Dedifferentiated amniotic fluid mesenchymal stem cell (primary cell): ENCODE results near the gene NLRP14.
A peak's percentile ranks its signal among the peaks of the same experiment; 100 is the strongest.

ENCODE experiments used
- DNase-seq: peaks from one replicate; pipeline ENCODE4 v3.0.0-alpha.2; 2016; ENCODE audit errors: extremely low spot score

NLRP14 gene

DNA sequence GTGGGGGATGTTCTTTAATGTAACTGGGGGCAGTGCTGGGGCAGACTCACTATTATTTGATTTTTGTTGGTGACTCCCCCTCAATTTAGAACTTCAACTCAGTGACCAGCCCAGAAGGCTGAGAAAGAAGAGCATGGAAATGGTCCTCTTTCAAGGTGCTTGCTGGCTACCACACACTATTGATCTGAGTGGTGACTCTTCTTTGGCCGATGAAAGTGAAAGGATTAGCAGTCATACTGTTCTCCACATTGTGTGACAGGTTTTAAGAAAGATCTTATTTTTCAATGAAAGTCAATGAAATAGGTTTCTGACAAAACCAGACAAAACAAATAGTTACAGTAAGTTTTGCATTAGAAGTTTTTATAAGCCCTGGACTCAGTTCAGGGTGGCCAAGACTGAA, 29.9 kb downstream of the NLRP14 start:
- DNase-seq = no peak

DNA sequence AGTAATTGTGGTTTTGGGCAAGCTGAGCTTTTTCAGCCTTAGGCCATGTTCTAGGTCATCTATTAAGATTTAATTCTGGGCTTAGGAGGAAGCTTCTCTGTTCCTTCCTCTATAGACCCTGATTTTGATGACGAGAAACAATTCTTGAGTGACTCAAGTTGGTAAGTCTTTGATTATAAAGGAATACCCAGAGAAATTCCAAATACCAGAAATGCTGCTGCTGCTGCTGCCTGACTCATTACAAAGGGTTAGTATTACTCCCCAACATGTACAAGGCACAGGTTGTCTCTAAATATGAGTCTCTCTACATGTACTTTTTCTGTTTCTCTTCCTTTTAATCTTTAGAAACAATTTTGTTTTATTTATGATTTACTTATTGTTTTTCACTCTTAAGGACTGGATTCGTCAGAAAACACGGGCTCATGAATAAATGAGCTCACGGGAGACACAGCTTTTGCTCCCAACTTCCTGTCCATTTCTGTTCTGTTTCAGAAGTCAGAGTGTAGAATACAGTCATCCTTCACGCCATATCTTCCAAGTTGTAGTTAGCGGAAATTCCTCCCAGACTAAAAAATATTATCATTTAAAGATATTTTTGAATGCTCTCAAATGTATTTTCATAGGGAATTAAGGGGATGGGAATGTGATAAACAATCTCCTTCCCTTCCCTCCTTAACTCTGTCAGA, 36.7 kb downstream of the NLRP14 start:
- DNase-seq = no peak

DNA sequence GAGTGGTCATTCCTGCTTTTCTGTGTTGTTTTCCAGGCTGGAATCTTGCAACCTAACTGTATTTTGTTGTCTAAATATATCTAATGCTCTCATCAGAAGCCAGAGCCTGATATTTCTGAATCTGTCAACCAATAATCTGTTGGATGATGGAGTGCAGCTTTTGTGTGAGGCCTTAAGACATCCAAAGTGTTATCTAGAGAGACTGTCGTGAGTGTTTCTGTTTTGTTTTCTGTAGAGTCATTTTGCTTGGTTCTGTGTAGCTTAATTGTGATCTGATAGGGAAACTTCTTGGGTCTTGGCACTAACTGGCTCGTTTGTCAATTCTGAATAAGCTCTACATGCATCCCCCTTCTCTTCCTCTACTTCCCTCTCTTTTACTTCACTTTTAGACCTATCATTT, 37.4 kb downstream of the NLRP14 start:
- no peak for DNase-seq

DNA sequence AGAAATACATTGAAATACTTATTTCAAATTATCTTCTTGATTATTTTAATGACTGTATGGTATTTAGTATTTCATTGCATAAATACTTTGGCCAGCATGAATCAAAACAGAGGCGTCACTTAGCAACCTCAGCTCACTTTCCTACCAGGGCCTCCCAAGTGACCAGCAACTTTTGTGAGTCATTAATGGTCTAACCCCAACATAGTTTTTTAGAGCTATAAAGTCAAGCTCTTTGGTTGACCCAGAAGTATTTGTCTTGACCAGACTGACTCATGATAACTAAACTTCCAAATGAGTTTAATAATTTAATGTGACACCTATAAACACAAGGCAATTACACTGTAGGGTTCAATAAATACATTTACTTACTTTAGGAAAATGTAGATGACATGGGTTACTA, 40.6 kb downstream of the NLRP14 start:
- no peak for DNase-seq

DNA sequence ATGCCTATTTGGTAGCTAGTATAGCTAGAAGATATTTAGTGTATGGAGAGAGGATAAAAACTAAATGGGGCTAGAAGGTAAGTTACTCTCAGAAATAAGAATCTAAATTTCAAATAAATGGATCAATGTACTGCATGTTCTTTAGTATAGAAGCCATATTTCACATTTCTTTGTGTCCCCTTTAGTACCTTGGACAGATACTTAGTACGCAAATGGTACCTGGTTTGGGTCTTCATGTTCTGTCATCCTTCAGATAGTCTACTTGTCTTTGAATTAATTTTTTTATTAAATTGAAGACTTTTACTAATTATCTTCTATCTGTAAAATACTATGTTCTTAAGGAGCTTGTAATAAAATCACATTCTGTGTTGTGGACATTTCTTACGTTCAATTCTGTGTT, 42.3 kb downstream of the NLRP14 start:
- no peak for DNase-seq

DNA sequence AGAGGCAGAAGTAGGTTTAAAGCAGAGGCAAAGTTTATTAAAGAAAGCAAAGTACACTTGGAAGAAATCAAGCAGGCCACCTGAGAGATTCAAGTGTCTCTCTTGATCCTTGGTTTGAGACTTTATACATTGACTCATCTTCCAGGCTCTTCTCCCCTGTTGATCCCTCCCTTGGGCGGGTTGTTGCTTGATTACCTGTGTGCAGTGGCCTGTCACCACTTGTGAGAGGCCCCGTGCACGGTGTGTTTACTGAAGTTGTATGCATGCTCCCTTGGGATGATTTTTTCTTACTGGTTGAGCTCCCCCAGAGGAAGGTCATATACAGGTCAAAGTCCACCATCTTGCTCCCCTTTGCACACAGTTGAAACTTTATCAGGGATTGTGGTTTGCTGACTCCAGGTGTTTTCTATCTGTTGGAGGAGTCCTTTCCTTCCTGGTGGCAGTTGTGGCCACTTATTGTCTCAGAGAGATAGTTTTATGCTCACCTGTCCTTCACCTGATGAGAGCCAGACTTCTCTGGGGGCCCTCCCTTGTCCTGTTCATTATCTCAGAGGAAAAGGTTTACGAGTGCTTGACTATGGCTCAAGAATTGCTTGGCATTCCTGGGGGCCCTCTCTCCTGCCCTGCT, 52.2 kb downstream of the NLRP14 start:
- DNase-seq = no peak

DNA sequence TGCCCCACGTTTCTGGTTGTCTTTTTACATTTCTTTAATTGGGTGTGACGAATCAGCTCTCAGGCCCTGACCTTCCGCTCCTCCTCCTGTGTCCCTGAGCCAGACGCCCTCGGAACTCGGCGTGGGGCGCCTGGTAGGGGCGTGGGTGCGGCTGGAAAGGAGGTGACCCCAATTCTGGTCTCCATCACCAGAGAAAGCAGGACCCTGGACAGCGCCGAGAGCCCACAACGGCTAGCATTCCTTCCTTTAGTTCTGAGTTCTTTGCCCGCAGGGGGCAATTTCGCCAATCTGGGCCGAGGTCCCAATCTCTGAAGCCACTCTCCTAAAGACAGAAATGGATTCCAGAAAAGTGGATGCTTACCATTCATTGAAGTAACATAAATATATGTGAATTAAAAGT, 56.8 kb downstream of the NLRP14 start:
- DNase-seq = no peak

DNA sequence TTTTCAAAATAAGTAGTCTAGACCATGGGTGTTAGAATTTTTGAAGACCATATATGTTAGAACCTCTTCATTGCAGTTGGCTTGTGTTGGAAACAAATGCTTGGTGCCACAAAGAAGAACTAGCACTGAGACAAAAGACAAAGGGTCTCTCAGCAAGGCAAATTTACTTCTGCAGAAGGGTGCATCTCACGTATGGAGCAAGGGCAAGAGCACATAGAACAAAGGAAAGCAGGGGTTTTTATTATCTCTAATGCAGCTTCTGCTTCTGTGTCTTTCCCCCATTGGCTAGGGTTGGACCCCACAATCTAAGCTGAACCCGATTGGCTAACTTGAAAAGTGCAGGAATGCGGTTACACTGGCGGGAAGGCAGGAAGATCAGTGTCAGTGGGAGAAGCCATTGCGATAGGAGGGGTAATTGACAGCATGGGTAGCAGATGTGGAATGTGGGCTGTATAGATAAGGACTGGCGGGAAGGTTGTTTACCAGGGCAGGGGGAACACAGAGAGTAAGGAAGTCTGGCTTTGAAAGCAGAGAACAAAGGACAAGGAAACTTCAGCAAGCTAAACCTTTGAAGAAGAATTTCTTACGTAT, 59.4 kb downstream of the NLRP14 start:
- no peak for DNase-seq

DNA sequence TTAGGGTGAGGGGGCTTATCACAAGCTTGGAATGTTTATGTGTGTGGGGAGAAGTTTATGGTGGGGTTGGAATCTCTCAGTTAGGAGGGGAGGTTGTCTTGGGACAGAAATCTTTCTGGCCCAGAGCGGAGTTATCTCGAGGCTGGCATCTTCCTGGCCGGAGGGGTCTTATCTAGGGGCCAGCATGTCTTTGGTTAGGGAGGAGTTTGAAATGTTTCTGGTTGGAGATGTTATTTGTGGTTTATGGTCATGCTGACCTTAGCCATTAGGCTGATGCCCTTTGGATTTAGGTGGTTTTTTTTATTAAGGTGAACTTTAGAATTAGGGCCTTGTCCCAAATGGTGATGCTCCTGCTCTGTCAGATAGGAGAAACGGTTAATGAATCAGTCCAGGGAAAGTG, 60.6 kb downstream of the NLRP14 start:
- DNase-seq = no peak

DNA sequence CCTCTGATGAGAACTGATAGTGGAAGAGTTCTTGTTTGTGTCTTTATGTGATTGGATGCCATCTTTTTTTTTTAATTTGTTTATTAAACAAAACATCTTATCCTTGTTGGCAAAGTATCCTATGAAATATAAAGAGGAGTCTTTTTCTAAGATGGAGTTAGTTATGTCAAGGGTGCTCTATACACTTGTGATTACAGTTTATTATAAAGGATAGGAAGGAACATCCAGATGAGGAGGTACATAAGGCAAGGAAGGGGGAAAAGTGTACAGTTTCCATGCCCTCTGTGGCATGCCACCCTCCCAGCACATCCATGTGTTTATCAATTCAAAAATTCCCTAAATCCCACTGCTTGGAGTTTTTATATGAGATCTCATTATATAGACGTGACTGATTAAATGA, 61.2 kb downstream of the NLRP14 start:
- DNase-seq = no peak

DNA sequence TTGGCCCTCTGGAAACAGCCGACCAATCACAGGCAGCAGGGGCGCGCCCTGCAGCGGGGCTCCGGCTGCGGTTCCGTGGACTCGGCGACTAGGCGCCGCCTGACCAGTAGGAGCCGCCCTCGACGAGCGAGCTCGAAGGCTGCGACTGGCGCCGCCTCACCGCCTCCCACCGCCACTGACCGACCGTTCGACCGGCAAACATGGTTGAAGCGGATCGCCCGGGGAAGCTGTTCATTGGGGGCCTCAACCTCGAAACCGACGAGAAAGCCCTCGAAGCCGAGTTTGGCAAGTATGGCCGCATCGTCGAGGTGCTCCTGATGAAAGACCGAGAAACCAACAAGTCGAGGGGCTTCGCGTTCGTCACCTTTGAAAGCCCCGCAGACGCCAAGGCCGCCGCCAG, 68.6 kb downstream of the NLRP14 start, which contains the start of gene RBMXL2:
TSS of gene RBMXL2 (plus strand) at position 78 of the 400 bp plus-strand sequence. CDS start at position 201, 123 bp downstream.
- DNase-seq = no peak

DNA sequence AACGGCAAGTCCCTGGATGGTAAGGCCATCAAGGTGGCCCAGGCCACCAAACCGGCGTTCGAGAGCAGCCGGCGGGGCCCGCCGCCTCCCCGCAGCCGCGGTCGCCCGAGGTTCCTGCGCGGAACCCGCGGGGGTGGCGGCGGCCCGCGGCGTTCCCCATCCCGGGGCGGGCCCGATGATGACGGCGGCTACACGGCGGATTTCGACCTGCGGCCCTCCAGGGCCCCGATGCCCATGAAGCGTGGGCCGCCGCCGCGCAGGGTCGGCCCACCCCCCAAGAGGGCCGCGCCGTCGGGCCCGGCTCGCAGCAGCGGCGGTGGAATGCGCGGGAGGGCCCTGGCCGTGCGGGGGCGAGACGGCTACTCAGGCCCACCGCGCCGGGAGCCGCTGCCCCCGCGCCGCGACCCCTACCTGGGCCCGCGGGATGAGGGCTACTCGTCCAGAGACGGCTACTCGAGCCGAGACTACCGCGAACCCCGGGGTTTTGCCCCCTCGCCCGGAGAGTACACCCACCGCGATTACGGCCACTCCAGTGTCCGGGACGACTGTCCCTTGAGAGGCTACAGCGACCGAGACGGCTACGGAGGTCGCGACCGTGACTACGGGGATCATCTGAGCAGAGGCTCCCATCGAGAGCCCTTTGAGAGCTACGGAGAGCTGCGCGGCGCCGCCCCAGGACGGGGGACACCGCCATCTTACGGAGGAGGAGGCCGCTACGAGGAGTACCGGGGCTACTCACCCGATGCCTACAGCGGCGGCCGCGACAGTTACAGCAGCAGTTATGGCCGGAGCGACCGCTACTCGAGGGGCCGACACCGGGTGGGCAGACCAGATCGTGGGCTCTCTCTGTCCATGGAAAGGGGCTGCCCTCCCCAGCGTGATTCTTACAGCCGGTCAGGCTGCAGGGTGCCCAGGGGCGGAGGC, 69.3 kb downstream of the NLRP14 start:
- DNase-seq = no peak

DNA sequence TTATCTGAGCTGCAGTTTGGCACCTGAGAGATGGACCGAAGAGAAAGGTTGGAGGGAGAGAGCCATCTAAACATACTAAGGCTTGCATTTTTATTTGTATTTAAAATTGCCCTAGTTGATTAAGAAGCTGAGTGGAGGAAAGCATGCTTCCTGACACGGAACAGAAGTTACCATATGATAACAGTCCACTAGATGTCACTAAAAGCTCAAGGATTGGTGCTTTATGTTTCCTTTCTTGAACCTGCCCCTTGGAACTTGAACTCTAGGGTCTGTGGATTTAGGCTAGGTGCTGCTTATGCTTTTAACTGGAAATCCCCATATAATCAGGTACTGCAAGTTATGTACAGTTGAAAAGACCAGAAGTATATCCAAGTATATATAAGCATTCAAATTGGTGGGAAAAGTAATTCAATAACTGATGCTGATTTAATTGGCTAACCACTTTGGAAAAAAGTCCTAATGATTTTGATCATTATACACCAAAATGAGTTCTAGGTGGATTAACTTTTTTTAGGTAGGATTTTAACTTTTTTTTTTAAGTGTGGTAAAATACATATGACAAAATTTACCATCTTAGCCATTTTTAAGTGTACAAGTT, 78.1 kb downstream of the NLRP14 start:
- DNase-seq = peak; percentile 62

DNA sequence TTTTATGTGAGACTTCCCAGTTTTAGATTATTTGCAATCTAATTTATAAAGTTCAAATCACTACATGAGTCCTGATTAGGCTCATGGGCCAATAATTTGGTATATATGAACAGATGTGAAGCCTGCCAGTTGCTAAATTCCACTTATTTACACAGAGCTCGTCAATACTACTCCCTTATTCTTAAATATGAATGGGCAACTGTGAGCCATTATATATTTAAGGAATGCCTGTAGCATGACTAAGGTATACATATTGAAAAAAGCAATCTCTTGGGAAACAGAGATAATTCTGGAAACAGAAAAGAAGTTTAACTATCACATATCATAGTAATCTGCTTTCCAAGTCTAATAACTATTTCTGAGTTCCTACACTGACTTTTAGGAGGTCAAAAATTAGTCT, 95.5 kb downstream of the NLRP14 start:
- no peak for DNase-seq

DNA sequence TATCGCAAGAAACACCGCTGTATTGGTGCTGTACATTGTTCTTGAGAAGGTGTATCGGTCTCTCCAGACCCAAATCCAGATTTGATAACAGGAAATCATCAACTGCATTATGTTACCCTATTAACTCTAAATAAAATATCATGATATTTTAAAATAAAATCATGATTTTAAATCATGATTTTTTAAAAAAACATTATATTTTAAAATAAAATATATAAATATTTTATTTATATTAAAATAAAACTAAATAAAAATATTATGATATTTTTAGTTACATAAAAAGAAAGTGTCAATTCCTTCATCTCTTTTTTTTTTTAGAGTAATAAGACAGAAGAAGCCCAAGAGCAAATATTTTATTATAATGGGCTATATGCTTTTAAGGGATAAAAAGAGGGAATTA, 96.1 kb downstream of the NLRP14 start:
- no peak for DNase-seq
